Fibroblast of villous mesenchyme (primary cell): ENCODE data around the gene SYCP2L. TPM values are rescaled to one million over a fixed set of nuclear protein-coding genes. Genes with fewer than 3 reads are reported as not detected.
"Not testable (repeated sequence)": the region's sequence is repeated elsewhere in the genome, so short reads cannot be mapped to it uniquely, and the experiment has no call there.

Source experiments
- DNase-seq: peaks from one replicate; pipeline ENCODE4 v3.0.0-alpha.2; 2010; ENCODE audit warnings: low read depth
- H3K4me3 ChIP-seq: 2 replicates; pipeline ENCODE4 v1.5.1; 2011; ENCODE audit warnings: low read depth, mild to moderate bottlenecking, low read length
- CTCF ChIP-seq: IDR thresholded peaks from 2 replicates; pipeline ENCODE4 v1.5.1; 2012; ENCODE audit warnings: low read depth, mild to moderate bottlenecking, low read length; ENCODE audit not compliant: insufficient read depth
- total RNA-seq: library from RNA; depleted of rRNA; stranded (reverse); fragments of >200 nt; gene quantifications from 2 replicates; pipeline ENCODE4 v1.2.3, GENCODE V29; 2012

SYCP2L gene
- total RNA-seq, 1 donor = not detected

- H3K4me3 ChIP-seq = no peak overlapping the region
- DNase-seq = no peak
- TF ChIP-seq CTCF = no peak
Measured at GRCh38 chr6:10877871-10878270, 9.0 kb upstream of the SYCP2L start.

- no peak overlapping the region for H3K4me3 ChIP-seq
- DNase-seq = no peak
- TF ChIP-seq CTCF = no peak
Measured at GRCh38 chr6:10880366-10880765, 6.5 kb upstream of the SYCP2L start.

- not testable (repeated sequence) for DNase-seq, H3K4me3 ChIP-seq
Measured at GRCh38 chr6:10882253-10882630, 4.6 kb upstream of the SYCP2L start.

GRCh38 chr6:10882657-10883171 is 4.1 kb upstream of the SYCP2L start:
- DNase-seq = no peak
- TF ChIP-seq CTCF = no peak
- no peak overlapping the region for H3K4me3 ChIP-seq

GRCh38 chr6:10883312-10884244 is 3.3 kb upstream of the SYCP2L start:
- TF ChIP-seq CTCF = no peak
- no peak for DNase-seq
- H3K4me3 ChIP-seq = no peak overlapping the region

GRCh38 chr6:10884245-10884972 is 2.4 kb upstream of the SYCP2L start:
- no peak overlapping the region for H3K4me3 ChIP-seq
- DNase-seq = no peak
- no peak for TF ChIP-seq CTCF

- not testable (repeated sequence) for DNase-seq
- H3K4me3 ChIP-seq = peak overlapping the region; percentile 58
Measured at GRCh38 chr6:10886365-10886690, 524 bp upstream of the SYCP2L start.

- TF ChIP-seq CTCF = no peak
- no peak overlapping the region for H3K4me3 ChIP-seq
- DNase-seq = no peak
Measured at GRCh38 chr6:10890151-10890550, 3.3 kb downstream of the SYCP2L start.
